GM10248 (cell line): Measurements from ENCODE around the gene DOLK.
A peak's percentile ranks its signal among the peaks of the same experiment; 100 is the strongest.

Experiments
- CTCF ChIA-PET: fragments of 300-600 bp; sonication (Branson Sonifier 250); formaldehyde crosslinking; extraction: SDS; loops from one replicate; lab custom pipeline; 2021; ENCODE audit warnings: antibody characterized with exemption; lab: Yijun Ruan, JAX
- POLR2A ChIA-PET: fragments of 350-650 bp; sonication (Branson Sonifier 250); formaldehyde crosslinking; extraction: SDS; loops from one replicate; lab custom pipeline; 2020; ENCODE audit warnings: antibody characterized with exemption; lab: Yijun Ruan, JAX
- DNase-seq: peaks from one replicate; pipeline ENCODE4 v3.0.0; 2012; ENCODE audit errors: extremely low spot score
- TF ChIP-seq, protein P1 (sequence below): IDR thresholded peaks from 2 replicates; pipeline ENCODE4 v1.5.1; 2012; ENCODE audit warnings: mild to moderate bottlenecking, low read depth; ENCODE audit errors: extremely low read depth, missing control alignments, control extremely low read depth

DOLK gene

DNA sequence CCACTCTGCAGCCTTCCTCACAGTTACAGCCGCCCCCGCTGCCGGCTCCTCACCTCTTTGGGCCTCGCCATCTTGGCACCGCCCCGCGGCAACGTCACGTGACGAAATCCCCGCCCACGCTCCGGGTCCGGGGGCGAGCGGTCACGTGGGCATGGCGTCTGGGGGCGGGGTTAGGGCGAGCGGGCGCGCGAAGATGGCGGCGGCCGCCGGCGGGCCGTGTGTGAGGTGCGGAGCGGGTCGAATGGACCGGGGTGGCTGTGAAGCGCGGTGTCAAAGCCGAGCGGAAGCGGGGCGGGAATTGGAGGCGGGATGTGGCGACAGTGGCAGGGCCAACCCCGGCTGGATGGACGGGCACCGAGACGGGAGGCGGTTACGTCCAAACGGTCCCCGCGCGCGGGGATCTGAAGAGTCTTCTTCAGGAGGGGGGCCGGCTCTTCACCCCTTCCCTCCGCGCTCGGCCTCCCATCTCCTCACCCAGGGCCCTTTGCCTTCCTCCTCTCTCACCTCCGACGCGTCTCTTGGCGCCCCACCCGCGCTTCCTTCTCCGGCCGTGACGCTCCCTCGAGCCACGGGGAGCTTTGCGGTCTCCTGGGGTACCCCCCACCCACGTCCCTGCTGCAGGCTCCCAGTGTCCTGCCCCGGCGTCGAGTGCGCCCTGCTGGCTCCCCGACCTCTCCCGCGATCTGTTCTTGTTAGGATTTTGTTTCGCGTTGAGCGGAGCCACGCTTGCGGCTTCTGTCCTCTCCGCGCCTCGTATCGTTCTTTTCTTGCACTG lies at the start of gene DOLK, which contains the start of gene NUP188:
Gene DOLK (minus strand): TSS at position 77 of the 775 bp plus-strand sequence. CDS start 300 bp downstream, outside the sequence.
Gene NUP188 (plus strand): TSS at position 173 of the 775 bp plus-strand sequence. CDS start 21 bp downstream, at position 194.
- CTCF ChIA-PET = interaction anchor here (0.8 to 4.8 kb wide), 3 partner anchors 17 to 85 kb away, joined by 3 to 26 read pairs (median 3); no protein-coding TSS in a partner anchor

GRCh38 chr9:128995791-128996190 lies 48.4 kb upstream of the DOLK start:
- ChIA-PET CTCF (interaction anchor here (2.7 kb wide), 1 partner anchor 9 kb away, joined by 17 read pairs; no protein-coding TSS in a partner anchor), POLR2A (no interaction called here)
- no peak for DNase-seq
- TF ChIP-seq, protein P1, sequence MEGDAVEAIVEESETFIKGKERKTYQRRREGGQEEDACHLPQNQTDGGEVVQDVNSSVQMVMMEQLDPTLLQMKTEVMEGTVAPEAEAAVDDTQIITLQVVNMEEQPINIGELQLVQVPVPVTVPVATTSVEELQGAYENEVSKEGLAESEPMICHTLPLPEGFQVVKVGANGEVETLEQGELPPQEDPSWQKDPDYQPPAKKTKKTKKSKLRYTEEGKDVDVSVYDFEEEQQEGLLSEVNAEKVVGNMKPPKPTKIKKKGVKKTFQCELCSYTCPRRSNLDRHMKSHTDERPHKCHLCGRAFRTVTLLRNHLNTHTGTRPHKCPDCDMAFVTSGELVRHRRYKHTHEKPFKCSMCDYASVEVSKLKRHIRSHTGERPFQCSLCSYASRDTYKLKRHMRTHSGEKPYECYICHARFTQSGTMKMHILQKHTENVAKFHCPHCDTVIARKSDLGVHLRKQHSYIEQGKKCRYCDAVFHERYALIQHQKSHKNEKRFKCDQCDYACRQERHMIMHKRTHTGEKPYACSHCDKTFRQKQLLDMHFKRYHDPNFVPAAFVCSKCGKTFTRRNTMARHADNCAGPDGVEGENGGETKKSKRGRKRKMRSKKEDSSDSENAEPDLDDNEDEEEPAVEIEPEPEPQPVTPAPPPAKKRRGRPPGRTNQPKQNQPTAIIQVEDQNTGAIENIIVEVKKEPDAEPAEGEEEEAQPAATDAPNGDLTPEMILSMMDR = no peak

More for the DNA sequence above, at the start of gene DOLK, which contains the start of gene NUP188:
- POLR2A ChIA-PET = interaction anchor here (0.5 to 1.6 kb wide), 5 partner anchors 81 to 1343 kb away, joined by 3 to 7 read pairs (median 4); partner anchors contain the start of genes ENDOG, SH3GLB2 and SPTAN1
- peak; percentile 100 for DNase-seq
- TF ChIP-seq, protein P1 = no peak

DNA sequence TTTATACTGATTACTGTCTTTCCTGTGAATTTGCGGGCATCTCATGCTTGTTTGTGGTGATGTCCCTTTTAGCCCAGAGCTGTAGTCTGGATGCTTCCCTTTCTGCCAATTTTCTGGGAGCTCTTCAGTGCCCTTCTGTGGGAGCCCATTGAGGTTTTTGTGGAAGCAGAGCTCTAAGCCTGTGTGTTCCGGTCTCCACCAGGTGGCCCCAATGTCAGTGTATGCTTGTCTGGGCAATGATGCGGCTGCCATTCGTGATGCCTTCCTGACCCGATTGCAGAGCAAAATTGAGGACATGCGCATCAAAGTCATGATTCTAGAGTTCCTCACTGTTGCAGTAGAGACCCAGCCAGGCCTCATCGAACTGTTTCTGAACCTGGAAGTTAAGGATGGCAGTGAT lies 45.6 kb upstream of the DOLK start:
- CTCF ChIA-PET = interaction anchor here (1.1 to 2.2 kb wide), 3 partner anchors 11 to 15 kb away, joined by 3 to 8 read pairs (median 4); no protein-coding TSS in a partner anchor
- TF ChIP-seq, protein P1 = peak; percentile 25
- POLR2A ChIA-PET = interaction anchor here (0.5 kb wide), 1 partner anchor 28 kb away, joined by 4 read pairs; no protein-coding TSS in a partner anchor
- no peak for DNase-seq

GRCh38 chr9:128987805-128988204 lies 40.4 kb upstream of the DOLK start:
- ChIA-PET CTCF (no interaction called here), POLR2A (interaction anchor here (0.6 kb wide), 1 partner anchor 90 kb away, joined by 5 read pairs; no protein-coding TSS in a partner anchor)
- no peak for DNase-seq
- TF ChIP-seq, protein P1 = no peak

DNA sequence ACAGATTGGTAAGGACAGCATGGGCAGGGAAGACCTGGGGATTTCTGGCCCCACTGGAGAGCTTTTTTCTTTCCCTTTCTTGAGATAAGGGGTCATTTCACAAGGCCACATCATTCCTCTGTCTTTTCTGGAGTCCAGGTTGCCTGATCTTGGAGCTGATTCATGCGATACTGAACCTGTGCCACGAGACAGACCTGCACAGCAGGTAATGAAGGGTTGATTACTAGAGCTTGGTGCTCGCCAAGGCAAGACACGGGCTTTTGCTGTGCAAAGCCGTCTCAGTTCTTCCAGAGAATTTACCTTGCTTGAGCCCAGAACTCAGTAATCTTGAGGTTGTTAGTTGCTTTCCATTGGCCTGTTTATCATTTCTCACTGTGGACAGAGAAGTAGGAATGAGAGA lies 39.3 kb upstream of the DOLK start:
- ChIA-PET POLR2A (no interaction called here), CTCF (no interaction called here)
- no peak for DNase-seq
- TF ChIP-seq, protein P1 = no peak

GRCh38 chr9:128983536-128983935 lies 36.1 kb upstream of the DOLK start:
- DNase-seq = no peak
- TF ChIP-seq, protein P1 = no peak
- ChIA-PET CTCF (no interaction called here), POLR2A (no interaction called here)
